Fibroblast of skin of left quadriceps (primary cell): ENCODE results near the gene LGALS3.

Experiments used
- DNase-seq, 2 experiments: peaks; one replicate each; pipeline ENCODE4 v3.0.0-alpha.2; 2013; ENCODE audit warnings: low read depth in 2 of 2

The LGALS3 gene

DNA sequence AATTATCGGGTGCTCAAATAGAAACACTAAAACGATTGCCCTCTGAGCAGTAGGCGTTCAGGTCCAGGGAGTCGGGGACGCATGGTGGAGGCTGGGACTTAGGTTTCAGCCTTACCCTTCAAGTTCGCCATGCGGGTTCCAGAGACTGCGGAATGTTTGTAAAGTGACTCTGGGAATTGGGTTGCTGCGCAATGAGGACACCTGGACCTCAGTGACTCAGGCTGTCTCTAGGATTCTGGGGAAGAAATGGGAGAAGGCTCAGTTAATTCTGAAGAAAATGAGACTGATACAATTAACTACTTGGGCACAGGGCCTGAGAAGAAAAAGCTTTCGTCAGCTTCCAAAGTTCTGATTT is 1.1 kb downstream of the LGALS3 start:
- no peak for DNase-seq

DNA sequence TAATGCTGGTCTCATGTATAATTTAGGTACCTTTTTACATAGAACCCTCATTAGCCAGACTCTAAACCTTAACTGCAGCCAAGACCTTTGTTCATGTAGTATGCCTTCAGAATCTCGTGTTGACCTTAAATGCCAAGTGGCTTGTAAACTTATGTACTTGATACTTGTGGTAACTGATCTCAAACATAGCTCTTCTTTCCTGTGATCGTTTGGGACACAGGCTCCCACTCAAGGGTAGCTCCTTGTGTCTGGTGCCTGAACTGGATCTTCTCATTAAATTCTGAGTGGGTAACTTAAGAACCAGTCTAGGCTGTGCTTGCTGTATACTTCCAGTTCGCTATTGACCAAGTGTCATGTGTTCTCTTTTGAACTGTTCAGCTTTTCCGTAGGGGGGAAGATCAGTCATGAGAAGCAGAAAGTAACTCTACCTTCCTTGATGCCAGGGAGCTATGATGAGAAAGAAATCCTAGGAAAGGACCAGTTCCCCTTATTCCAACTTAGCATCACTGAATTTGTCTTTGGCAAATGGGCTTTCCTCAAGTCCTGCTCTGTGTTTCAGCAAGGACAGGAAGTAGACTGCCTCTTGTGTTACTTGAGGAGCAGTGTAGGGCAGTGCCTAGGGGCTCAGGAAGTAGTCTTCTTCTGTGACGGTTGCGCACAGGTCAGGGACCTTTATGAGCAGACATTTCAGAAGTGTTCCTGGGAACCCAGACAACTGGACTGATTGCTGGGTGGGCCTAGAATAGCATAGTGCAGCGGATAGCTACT is 2.5 kb downstream of the LGALS3 start:
- DNase-seq: no peak

DNA sequence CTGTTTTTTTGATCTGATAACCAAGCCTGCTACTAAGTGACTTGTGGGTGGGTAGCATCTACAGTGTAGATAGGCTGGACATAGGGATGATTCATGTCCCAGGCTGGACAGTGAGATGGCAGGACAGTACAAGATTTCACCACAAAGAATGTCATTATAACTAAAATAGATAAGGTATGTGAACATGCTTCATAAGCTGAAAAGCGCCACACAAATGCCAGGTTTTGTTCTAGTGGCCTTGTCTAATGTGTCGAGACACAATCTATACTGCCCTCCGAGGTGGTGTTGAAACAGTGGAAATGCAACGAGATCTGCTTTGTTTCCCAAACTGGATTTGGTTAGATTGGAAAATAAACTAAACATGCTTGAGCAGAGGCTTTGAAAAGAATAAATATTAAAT is 4.4 kb downstream of the LGALS3 start:
- DNase-seq: no peak

DNA sequence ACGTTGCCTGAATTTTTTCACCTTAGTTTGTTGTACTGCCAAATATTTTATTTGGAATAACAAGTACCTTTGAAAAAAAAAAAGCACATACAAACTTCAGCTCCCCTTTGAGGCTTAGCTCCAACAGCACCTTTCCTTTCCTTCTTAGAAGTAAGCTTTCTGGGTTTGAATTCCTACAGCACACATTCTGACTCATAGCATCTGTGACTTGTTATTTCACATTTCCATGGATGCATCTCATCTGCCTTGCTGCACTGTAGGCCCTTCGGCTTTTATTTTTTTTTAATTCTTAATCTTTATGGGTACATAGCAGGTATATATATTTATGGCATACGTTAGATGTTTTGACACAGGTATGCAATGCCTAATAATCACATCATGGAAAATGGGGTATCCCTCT is 7.2 kb downstream of the LGALS3 start:
- DNase-seq: no peak

DNA sequence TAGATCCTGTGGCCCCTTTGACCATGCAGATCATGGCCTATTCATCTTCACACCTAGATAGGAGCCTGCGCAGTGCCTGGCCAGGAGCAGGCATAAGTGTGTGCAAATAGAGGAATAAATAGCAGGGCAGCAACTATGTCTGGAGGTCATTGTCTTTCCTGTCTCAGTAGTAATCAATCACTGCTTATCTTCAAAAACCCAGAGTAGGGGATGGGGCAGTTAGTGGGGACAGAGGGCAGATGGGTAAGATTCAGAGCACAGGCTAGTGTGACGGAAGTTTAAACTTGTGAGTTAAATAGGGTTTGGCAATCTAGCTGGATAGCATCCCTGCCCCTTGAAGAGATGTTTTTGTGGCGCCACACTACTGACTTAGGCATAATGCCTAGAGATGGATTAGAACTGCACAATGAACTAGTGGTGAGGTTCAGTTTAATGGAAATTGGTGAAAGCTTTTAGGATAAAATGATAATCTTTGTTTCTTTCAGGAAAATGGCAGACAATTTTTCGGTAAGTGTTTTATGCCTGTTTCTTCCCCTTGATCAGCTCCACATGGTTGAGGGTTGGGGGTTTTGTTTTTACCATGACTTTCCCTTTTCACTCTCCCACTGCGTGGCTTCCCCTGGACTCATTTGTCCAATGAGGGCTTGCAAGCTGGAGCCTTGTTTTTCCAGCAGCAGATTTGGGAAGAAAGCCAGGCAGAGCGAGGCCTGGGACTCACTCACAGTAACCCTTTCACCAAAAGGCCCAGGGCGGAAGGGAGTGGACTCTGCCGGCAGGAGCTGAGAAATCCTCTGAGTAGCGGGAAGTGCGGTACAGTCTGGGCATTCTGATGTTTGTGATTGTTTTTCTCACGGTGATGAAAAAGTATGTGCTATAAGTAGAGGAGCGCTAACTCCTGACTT is 8.1 kb downstream of the LGALS3 start:
- no peak for DNase-seq

DNA sequence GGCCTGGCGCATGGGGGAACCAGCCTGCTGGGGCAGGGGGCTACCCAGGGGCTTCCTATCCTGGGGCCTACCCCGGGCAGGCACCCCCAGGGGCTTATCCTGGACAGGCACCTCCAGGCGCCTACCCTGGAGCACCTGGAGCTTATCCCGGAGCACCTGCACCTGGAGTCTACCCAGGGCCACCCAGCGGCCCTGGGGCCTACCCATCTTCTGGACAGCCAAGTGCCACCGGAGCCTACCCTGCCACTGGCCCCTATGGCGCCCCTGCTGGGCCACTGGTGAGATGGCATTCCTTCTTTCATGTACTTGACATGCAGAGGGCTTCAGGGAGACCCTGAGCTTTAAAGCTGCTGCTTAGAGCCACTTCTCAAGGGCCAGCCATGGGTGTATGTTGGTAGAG is 9.0 kb downstream of the LGALS3 start:
- no peak for DNase-seq

DNA sequence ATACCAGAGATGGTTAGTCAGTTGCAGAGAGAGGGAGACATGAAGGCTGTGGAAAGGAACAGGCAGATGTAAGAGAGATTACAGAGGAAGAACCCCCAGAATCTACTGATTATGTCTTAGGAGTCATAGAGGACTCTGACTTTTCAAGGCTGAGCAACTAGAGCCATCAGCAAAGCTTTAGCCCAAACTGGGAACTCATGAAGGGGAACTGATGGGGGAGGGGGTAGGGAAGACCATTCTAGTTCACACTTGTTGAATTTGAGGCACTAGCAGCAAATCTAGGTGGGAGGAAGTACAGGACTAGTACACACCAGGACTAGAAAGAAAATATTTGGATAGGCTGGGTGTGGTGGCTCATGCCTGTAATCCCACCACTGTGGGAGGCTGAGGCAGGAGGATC is 10.1 kb downstream of the LGALS3 start:
- DNase-seq: no peak

DNA sequence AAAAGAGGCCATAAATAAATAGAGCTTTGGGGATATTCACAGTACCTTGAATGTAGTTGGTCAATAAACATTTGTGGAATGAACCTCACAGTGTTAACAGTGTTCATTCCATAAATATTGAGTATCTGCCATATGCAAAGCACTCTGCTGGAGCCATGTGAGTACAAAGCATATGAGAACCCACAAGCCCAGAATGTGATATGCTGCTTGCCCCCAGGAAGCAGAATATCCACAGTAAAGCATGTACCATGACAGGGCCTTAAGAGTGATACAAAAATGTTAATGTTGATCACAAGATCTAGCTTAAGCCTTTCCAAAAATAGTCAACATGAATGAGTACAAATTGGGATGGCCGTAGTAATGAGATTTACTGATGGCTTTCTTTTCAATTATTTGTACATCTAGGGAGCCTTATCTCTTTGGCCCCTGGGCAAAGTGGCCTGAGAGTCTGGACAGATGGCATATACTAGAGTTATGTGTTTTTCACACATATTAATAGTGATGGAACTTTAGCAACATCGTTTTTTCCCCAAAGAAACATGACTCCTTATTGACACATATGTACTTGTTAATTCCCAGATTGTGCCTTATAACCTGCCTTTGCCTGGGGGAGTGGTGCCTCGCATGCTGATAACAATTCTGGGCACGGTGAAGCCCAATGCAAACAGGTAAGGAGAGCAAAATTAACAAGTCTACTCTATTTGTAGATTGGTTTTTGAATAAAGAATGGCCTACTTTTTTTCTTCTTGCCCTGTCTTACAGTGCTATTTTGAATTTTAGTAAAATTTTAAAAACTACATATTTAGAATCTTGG is 10.9 kb downstream of the LGALS3 start:
- no peak for DNase-seq

DNA sequence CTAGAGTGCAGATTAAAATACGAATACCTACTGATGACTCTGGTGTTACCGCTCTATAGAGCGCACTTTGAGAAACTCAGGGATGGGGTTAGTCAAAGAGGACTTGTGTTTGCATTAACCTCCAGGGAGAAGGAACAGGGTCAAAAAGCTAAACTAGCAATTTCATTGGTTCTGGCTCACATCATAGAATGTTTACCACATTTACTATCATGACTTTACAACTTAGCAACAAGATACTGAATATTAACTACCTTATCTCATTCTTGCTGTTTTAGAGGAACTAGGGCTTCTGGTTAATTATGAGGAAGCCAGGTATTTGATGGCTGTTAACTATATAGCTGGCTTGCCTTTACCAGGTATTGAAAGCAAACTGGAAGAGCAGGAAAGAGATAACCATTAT is 12.8 kb downstream of the LGALS3 start:
- DNase-seq: no peak

DNA sequence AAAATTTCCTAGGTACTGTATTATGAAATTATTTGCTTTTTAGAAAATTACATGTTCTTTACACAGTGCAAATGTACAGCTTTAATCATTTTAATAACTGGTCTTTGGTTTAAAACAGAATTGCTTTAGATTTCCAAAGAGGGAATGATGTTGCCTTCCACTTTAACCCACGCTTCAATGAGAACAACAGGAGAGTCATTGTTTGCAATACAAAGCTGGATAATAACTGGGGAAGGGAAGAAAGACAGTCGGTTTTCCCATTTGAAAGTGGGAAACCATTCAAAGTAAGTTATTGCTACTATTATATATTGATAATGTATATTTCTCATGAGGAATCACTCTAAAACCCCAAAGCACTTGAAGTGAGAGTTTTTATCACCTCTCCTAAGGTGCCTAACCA is 13.4 kb downstream of the LGALS3 start:
- DNase-seq: no peak

DNA sequence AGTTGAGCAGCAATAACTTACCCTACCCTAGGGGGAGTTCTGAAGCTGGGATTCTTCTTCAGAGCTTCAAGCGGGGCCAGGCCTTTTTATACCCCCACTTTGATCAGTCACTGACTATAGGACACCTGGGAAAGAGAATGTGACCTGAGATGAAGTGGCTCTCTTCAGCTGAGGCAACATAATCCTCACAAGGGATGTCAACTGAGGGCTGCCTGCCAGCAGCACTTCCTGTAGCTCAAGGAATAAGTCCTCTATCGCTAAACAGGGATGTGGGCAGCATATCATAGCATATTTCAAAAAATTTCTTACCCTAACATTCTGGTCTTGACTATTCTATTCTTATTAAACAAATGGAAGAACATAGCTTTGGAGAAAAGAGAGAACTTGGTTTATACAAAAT is 17.4 kb downstream of the LGALS3 start:
- DNase-seq: no peak

DNA sequence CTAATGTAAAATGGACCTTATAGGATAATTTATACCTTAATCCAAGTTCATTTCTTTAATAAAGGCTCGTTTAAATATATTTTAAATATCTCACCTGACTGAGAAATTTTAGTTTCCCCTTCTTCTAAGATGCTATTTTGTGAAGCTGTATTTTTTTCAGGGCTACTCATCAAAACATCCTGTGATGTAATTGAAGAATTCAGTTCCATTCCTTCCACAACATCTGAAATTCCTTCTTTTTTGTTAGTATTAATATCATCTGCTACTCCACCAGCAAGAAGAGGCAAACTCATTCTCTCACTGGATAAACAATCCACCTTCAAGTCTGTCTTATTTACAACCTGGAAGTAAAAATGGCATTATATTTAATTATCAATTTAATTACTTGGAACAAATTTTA is 22.5 kb downstream of the LGALS3 start:
- no peak for DNase-seq

DNA sequence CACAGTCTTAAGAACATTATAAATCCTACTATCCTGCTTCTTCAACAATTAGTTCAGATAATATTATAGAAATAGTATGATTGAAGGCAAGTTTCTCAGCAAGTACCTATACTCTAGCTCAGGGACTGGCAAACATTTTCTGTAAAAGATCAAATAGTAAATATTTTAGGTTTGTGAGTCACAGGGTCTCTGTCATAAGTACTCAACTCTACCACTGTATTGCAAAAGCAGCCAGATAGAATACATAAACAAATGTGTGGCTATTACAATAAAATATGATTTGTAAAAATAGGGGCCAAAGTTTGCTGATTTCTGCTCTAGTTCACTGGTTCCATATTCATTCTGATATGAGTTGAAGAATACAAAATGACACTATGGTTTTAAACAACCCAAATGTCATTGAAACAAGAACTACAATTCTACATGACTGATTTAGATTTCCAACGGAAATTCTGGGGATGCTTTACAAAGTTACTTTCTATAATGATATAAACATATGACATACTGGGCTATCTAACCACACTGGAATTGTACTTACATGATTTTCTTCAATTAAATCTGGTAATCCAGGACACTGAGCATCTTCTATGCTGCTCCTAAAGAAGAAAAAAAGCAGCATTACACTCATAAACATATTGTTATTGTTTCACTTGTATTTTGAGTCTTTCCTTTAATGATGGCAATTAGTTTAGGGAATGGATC is 23.2 kb downstream of the LGALS3 start:
- DNase-seq: no peak

DNA sequence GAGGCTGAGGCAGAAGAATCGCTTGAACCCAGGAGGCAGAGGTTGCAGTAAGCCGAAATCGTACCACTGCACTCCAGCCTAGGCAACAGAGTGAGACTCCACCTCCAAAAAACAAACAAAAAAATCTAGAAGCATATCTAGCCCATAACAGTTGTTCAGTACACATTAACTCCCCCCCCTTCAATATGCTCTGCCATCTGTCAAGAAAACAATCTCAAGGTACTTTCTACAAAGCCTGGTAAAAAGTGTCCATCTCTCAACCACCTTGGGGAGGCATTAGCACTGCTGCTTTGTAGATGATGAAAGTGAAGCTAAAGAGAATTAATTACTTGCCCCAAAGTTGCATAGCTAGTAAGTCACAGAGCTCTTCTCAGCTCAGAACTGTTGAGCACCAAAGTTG is 24.9 kb downstream of the LGALS3 start:
- DNase-seq: no peak

DNA sequence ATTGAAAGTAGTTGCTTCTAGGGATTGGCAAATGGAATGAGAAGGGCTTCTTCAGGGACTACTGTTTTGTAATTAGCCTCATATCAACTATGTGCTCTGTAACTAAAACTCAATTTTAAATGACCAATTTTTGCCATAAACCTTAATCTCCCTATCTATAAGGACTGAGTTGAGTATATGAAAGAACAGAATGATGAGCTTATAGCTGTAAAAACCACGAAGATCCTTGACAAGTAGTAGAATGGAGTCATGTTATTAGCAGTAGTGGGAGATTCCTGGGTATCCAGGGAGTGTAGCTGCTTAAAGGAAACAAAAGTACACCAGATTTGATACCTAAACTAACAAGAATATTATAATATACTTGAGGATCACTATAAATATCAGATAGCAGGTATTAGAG is 28.0 kb downstream of the LGALS3 start:
- DNase-seq: no peak

DNA sequence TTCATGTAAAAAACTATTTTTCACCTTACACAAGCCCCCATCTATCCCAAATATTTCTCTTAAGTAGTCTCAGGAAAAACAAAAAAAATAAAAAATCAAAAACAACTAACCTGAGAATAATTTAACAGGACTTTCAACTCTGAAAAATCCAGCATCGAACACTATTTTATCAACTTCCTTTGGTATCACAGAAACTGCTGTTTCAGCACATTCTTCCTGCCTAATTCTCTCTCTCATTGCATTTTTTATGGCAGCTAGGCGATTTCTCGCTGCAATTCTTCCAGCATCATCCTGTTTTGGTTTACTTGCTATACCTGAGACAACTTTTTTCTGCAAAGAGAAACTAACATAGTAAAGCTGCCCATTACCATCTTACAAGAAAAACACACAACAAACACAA is 29.4 kb downstream of the LGALS3 start:
- no peak for DNase-seq

DNA sequence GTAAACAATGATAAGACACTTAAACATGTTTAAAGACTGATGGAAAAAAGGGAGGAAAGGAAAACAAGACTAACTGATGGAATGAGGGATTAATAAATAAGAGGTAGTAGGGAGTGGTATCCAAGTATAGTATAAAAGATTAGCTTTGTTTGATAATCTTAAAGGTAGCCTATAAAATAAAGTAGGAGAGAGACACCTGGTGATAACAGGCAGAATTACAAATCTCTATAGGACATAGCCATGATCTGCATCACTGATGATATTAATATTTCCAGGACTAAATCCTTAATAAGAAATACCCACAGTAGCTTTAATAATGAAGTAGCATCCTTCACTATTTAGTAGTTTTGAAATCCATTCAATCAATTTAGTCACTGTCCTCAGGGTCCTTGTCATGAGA is 31.9 kb downstream of the LGALS3 start:
- DNase-seq: peak; percentile 17 to 34

DNA sequence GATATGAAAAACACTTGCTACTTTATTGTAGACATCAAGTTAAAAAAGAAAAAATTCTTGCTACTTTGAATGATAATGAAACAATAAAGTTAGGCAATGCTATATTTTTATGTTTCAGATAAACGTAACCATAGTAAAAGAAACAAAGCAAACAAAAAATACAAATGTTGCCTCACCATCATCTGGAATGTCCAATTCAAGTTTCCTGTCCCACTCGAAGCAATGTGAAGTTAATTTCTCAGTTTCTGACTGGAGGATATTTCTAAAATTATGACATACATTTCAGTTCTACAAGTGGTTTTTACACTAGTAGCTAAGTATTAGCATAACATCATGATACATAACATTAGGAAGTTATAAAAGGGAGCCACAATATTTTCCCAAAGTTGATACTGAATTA is 41.5 kb downstream of the LGALS3 start:
- DNase-seq: no peak

DNA sequence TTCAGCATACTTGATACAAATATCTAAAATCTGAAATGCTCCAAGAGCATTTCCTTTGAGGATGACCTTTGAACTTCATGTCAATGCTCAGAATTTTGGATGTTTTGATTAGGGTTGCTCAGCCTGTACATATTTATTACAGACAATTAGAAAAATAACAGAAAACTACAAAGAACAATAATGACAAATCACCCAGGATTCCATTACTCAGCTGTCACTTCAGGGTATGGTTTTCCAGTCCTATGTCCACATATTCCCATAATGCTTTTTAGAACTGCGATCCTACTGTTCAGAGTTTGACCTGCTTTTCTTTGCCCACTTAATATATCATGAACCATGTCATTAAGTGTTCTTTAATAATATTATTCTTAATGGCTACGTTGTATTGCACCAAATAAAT is 51.0 kb downstream of the LGALS3 start:
- DNase-seq: no peak

DNA sequence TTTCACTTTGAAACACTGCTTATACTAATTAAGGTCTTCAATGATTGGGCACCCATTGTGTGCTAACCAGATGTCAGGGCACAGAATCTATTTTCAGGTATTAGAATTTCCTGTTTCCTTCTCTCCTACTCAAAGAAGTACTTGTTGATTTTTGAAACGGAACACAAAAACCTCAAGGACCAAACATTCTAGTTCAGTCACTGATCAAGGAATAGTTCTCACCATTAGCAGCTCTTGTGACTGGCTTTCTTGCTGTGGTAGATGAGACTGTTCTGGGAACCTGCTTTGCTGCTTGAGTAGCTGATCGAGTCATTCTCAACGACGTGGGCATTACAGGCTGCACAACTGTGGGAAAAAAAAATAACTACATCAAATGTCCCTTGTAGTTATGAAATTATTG is 51.4 kb downstream of the LGALS3 start:
- no peak for DNase-seq

DNA sequence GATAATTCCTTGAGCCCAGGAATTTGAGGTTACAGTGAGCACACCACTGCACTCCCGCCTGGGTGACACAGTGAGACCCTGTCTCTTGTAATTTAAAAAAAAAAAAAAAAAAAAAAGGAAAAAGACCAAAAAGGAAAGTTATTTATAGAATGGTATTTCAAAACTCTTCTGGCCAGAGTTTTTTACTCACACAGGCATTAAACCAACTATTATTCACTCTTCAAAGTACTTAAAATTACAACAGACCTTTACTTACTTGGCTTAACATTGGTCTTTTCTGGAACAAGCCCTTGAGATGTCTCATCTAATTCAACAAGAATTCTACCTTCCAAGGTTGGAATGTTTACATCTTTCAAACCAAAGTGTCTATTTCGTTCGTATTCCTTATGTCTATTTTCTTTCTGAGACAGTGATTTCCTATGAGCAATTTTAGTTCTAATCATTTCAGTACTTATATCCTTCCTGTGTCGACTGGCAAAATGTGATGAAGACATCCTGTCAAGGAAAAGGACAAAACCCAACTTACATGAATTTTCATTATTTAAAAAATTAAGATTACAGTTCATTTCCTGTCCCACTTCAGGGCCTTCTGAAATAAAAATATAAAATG is 59.7 kb downstream of the LGALS3 start:
- DNase-seq: no peak

DNA sequence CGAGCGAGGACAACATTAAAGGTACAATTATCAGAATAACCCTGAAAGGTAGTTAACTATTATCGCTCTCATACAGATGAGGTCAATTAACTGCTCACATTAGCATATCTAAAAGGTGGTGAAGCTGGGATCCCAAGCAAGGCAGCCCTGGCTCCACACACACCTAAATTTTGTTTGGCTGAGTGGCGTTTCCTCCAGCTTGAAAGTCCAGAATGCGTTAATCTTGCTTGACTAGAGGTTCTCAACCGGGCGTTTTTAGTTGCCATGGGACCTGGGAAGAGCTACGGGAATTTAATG is 61.8 kb downstream of the LGALS3 start:
- DNase-seq: no peak
